C4-2B (cell line): Measurements from ENCODE around the gene FHIP2A.

Experiments used
- ZFX ChIP-seq: fragments of 450-650 bp; IDR thresholded peaks from 2 replicates; pipeline ENCODE4 v1.6.1; 2017
- TF ChIP-seq, protein P1 (sequence below): fragments of 450-650 bp; conservative IDR thresholded peaks from 2 replicates; pipeline ENCODE4 v1.5.1; 2017; ENCODE audit warnings: mild to moderate bottlenecking

DNA sequence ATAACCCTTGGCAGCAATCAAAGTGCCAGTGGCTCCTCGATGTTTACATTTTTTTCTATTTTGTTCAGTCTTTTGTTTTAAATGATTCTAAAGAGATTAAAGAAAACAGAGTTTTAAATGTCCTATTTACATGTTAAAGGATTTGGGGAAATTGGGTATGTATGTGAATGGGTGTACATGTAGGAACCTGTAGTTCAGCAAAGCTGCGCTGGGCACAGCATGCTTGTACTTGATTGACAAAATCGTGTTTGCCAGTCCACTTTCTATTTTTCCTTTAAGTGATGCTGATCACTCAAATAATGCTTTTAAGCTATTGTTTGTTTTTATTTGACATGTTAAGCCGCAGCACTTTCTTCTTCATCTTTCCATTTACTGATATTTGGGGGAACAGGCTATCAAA lies 40.9 kb downstream of the FHIP2A start:
- TF ChIP-seq, protein P1, sequence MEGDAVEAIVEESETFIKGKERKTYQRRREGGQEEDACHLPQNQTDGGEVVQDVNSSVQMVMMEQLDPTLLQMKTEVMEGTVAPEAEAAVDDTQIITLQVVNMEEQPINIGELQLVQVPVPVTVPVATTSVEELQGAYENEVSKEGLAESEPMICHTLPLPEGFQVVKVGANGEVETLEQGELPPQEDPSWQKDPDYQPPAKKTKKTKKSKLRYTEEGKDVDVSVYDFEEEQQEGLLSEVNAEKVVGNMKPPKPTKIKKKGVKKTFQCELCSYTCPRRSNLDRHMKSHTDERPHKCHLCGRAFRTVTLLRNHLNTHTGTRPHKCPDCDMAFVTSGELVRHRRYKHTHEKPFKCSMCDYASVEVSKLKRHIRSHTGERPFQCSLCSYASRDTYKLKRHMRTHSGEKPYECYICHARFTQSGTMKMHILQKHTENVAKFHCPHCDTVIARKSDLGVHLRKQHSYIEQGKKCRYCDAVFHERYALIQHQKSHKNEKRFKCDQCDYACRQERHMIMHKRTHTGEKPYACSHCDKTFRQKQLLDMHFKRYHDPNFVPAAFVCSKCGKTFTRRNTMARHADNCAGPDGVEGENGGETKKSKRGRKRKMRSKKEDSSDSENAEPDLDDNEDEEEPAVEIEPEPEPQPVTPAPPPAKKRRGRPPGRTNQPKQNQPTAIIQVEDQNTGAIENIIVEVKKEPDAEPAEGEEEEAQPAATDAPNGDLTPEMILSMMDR, result no peak
- TF ChIP-seq ZFX, result no peak
